Measurements from ENCODE around the gene IGLL5. TPM values are rescaled to one million over a fixed set of nuclear protein-coding genes. Genes with fewer than 3 reads are reported as not detected.
A peak's percentile ranks its signal among the peaks of the same experiment; 100 is the strongest.

The IGLL5 gene
- total RNA-seq, 6 donors from 2014 or later: 4.3 to 58.5 (median 21.5) TPM

DNA sequence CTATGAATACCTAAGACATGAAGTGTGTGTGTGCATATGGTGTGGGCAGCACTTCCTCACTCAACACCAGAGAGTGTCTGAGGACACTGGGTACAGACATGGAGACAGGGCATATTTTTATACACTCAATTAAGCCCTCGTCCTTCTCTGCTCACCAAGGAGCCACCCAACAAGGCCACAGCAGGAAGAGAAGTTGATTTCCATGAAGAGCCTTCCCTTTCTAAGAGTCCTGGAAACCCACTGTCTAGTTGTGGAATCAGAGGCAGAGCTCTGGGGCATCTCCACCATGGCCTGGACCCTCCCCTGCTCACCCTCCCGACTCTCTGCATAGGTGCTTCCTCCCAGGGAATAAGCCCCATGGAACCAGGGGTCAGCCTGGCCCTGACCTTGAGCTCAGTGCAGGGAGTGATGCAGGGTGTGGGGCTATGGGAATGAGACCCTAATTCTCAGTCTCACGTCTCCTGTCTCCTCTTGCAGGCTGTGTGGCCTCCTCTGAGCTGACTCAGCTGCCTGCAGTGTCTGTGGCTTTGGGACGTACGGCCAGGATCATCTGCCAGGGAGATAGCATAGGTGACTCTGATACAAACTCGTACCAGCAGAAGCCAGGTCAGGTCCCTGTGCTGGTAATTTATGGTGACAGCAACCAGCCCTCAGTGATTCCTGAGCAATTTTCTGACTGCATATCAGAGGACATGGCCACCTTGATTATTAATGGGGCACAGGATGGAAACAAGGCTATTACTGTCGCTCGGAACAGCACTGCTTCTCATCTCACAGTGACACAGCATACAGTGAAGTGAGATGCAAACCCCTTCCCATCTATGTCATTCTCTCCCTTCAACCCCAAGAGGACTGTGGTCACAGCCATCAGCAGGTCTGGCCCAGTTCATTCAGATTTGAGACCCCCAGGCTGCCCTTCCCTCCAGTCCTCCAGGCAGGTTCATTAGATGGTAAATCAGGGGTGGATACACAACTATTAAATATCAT is 14.6 kb upstream of the IGLL5 start:
- no peak for DNase-seq
- WGBS, 2 donors: 83 to 85% methylated on average over 8 of the region's 8 CpGs
- Histone ChIP-seq H3K4me3 (no peak overlapping the region), H3K27ac (no peak overlapping the region), H3K27me3 (no peaks in the 10 kb centered on the region), H3K9me3 (peaks cover 4 to 7% (median 5%) of the 10 kb centered on the region in 4 donors), H3K4me1 (no peaks in the 10 kb centered on the region), H3K36me3 (no peaks in the 10 kb centered on the region)
- ATAC-seq (ENCODE audit: low FRiP score in 2 of 2): no peak
- TF ChIP-seq POLR2AphosphoS5 (IDR thresholded peaks at IDR 0.05) (no peak), CTCF (IDR thresholded peaks at IDR 0.05) (no peak)

DNA sequence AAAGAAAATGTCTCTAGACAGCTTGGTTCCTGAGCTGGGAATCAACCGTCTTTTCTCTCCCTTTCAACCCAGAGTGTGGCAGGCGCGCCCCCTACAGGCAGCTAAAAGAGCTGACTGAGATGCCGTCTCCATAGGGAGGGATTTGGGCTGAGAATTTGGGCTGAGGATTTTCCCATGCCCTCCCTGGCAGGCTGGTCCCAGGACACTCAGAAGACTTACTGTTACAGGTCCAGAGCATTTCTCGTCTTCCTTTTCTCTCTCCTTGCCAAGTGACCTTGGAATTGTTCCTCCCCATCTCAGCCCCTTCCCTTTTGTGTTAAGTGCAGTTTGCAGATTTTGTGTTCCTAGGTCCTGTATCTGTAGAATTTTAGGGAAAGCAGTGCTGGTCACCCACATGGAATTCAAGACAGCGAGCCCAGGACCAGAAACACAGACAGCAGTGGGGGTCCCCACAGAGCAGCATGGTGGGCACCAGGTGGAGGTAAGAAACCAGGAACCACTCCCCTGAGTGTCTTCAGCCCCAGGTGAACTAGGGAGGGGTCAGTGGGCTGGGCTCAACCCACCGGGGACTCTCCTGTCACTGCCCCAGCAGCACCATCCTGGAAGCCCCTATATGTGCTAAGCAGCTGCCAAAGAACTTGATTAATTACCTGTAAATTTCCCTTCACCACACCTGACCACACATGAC is 9.9 kb upstream of the IGLL5 start:
- WGBS, 2 donors: 18 to 19% methylated on average over 7 of the region's 7 CpGs
- TF ChIP-seq CTCF (IDR thresholded peaks at IDR 0.05) (peak in 5 of 6 experiments; percentile 47 to 56 (median 50)), POLR2A (IDR thresholded peaks at IDR 0.05) (no peak)
- Histone ChIP-seq H3K9me3 (peaks cover 4 to 7% (median 5%) of the 10 kb centered on the region in 4 donors), H3K27me3 (no peaks in the 10 kb centered on the region), H3K4me1 (no peaks in the 10 kb centered on the region), H3K4me3 (no peak overlapping the region), H3K36me3 (no peaks in the 10 kb centered on the region), H3K27ac (no peak overlapping the region)
- DNase-seq (no peak), ATAC-seq (ENCODE audit: low FRiP score in 2 of 2) (peak in 1 of 2 donors; percentile 75)

DNA sequence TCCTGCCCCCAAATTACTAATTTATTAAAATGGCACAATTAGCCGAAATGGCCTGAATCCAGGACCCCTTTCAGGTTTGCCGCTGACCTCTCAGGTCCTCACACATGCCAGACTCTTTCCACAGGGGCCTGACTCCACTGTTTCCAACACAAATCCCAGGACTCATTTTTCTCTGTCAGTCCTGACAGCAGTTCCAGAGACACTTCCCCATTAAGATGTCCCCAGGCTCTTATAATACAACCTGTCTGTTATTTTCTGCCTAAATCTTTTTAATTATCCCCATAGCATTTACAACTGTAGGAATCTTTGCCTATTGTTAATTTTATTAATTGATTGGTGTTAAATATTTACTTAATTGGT is 9.4 kb upstream of the IGLL5 start:
- no peak for TF ChIP-seq EP300 (IDR thresholded peaks at IDR 0.05)
- TF ChIP-seq POLR2AphosphoS5 (IDR thresholded peaks at IDR 0.05): no peak
- no peak for TF ChIP-seq POLR2A (IDR thresholded peaks at IDR 0.05)
- TF ChIP-seq CTCF (IDR thresholded peaks at IDR 0.05): no peak
- WGBS, 2 donors: 58 to 70% methylated on average over 2 of the region's 2 CpGs

DNA sequence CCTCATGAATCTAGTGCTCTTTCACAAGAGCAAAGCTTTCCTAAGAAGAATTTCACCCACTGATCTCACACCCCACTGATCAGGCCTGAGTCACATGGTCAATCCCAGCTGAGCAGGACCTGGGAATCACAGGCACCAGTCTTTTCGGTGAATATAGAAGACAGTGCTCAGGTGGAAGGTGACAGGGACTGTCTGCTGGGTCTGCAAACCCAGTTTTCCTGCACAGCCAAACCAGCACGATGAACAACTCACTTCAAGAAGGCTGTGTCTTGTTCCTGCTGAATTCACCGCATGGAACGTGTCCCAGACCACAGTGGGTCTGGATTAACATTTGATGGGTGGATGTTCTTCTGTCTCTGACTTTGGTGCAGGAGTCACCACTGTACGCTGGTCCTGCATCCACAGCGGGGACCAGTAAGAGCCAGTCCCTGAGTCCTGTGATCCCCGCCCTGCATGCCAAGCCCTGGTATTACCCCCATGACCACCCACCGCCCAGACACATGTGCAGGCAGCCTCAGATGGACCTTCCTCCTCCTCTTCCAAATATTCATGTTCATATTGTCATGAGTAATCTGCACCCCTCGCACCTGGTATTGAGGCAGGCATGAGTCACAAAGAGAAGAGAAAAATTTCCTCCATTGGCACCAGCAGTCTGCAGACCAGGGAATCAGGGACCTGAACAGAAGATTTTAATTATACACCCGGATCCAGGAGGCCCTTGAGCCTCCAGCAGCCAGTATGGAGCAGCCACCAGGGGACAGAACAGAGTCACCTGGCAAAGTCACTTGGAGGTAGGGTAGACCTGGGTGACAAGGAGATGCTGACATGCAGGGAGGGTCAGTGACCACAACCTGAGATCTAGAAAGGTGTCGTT is 8.6 kb upstream of the IGLL5 start:
- H3K9me3 ChIP-seq: peaks cover 4 to 7% (median 5%) of the 10 kb centered on the region in 4 donors
- H3K4me3 ChIP-seq: no peak overlapping the region
- ATAC-seq (ENCODE audit: low FRiP score in 2 of 2) (no peak), DNase-seq (no peak)
- no peaks in the 10 kb centered on the region for H3K27me3 ChIP-seq
- no peak for TF ChIP-seq EP300 (IDR thresholded peaks at IDR 0.05)
- no peak for TF ChIP-seq POLR2AphosphoS5 (IDR thresholded peaks at IDR 0.05)
- TF ChIP-seq POLR2A (IDR thresholded peaks at IDR 0.05): no peak
- TF ChIP-seq CTCF (IDR thresholded peaks at IDR 0.05): no peak
- 76 to 88% methylated on average over 11 of the region's 11 CpGs for WGBS, 2 donors
- H3K4me1 ChIP-seq: no peaks in the 10 kb centered on the region
- no peak overlapping the region for H3K27ac ChIP-seq
- H3K36me3 ChIP-seq: no peaks in the 10 kb centered on the region

More for the DNA sequence above, 9.4 kb upstream of the IGLL5 start:
- Histone ChIP-seq H3K36me3 (no peaks in the 10 kb centered on the region), H3K27ac (no peak overlapping the region), H3K27me3 (no peaks in the 10 kb centered on the region), H3K9me3 (peaks cover 4 to 7% (median 5%) of the 10 kb centered on the region in 4 donors), H3K4me1 (no peaks in the 10 kb centered on the region), H3K4me3 (no peak overlapping the region)
- DNase-seq (no peak), ATAC-seq (ENCODE audit: low FRiP score in 2 of 2) (no peak)
